ENCODE measurements around the gene PRKCQ.

GRCh38 chr10:6537770-6538169 lies 42.3 kb downstream of the PRKCQ start:
- no peak for TF ChIP-seq CTCF (optimal IDR thresholded peaks at IDR 0.05 in 1 of 3, IDR thresholded peaks at IDR 0.05 in 1 of 3, conservative IDR thresholded peaks at IDR 0.05 in 1 of 3; ENCODE audit: extremely low read depth in 1 of 3, insufficient read depth in 2 of 3, low read length in 3 of 3)
- no peak for TF ChIP-seq EZH2 (IDR thresholded peaks at IDR 0.05; ENCODE audit: low read length)

All from keratinocyte (primary cell).